Sciatic nerve (tissue), 2 donors: Measurements from ENCODE around the gene TESMIN. TPM values are rescaled to one million over a fixed set of nuclear protein-coding genes. Genes with fewer than 3 reads are reported as not detected.
A peak's percentile ranks its signal among the peaks of the same experiment; 100 is the strongest.

ENCODE experiments used
- ATAC-seq: fragments of 200-7000 bp; cut with Tn5 transposase; one replicate; pipeline ENCODE4 v1.9.1; 2020; ENCODE audit warnings: mild to moderate bottlenecking, moderate library complexity
- DNase-seq: peaks from one replicate; pipeline ENCODE4 v3.0.0-alpha.2; 2020; ENCODE audit warnings: low spot score
- intact Hi-C: fragments of 100-400 bp; cut with DNase I; formaldehyde crosslinking; loops from one replicate; pipeline ENCODE4 v1.14.2; 2022
- total RNA-seq: library from RNA; stranded (reverse); fragmentation: NEBNext Ultra II Directional; extraction: Animal tissue kit (Norgen Biotek cat#: 25700); gene quantifications from one replicate; pipeline ENCODE4 v1.2.1, GENCODE V29; 2021
- donor health status: DM: no; HTN: no; CAD: no.
- donor health status: DM: no; HTN: no; CAD: no.

Gene TESMIN
- total RNA-seq, 1 donor from 2014 or later: 1.5 TPM

DNA sequence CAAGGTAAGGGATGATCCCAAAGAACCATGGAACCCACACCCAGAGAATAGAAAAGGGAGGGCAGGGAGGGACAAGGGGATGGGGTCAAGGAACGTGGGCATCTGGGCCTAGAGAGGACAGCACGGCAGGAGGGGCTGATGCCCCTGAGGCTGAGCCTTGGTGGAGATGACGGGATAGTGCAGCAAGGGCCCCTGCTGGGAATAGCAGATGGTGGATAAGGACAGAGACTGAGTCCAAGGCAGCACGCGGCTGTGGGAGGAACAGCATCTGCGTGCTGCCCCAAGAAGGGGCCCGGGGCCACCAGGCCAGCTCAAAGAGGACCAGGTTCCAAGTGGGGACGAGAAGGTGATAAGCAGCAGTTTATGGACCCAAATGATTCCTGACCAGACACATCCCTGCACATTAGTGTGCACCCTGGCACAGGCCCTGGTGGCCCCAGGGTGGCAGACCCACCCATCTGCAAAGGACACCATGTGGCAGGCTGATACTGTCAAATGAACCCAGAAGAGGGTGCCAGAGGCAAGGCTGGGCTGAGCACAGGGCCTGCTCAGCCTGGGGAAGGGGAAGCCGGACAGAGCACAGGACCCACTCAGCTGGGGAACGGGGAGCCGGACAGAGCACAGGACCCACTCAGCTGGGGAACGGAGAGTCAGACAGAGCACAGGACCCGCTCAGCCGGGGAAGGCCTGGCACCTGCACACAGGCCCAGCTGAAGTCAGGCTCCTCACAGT lies 12.8 kb upstream of the TESMIN start:
- no peak for DNase-seq
- intact Hi-C loops: no loop called here
- ATAC-seq: peak; percentile 49

DNA sequence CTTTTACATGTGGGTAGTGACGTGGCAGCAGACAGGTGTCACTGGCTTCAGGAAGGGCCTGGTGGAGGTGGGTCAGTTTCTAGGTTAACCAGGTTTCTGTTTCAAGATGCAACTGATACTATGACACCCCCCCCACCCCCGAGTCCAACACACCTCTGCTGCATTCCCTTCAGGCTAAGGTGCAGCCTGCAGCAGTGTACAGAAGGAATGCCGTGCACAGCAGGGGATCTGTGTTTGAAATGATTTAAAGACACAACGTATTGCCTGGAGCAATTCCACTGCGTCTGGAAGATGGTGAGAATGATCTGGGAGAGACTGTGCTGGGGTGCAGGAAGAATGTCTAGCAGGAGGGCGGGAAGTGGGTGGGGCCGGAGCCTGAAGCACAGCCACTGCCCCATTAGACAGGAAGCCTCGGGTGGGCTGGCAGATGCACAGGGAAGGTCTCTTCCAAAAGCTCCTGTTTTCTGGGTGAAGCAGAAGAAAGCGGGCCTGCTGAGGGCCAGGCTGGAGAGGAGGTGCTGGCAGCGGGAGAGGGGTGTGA lies 11.9 kb upstream of the TESMIN start:
- DNase-seq (no peak), ATAC-seq (no peak)
- intact Hi-C loops: no loop called here

DNA sequence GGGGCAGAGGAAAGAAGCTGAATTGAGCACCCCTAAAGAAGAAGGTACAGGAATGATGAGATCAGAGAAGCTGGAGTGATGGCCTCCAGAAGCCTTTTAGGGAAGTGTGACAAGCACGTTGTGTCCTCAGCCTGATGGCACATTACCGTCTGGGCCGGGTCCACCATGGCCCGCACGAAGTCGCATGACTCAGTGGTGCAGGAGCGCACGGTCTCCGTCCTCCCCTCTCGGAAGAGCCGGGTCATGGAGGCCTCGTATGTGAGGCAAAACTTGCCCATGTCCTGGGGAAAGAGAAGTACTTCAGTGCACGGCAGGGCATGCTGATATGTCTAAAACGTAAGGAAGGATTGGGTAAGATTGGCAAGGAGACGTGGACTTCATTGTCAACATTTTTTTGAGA lies 11.2 kb upstream of the TESMIN start:
- ATAC-seq (no peak), DNase-seq (no peak)
- intact Hi-C loops: no loop called here

DNA sequence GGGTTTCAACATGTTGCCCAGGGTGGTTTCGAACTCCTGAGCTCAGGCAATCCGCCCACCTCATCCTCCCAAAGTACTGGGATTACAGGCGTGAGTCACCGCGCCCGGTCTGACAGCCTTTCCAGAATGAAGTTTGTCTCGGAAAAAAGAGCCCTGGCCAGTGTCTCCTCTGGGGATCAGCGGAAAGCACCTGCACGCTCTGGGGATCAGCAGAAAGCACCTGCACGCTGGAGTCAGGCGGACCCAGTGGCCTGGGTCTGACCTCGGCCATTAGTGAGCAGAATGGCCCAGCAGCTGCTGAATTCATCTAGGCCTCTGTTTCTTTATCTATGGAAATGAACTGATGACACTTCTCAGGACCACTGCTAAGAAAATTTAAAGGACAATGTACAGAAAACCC lies 10.5 kb upstream of the TESMIN start:
- ATAC-seq (no peak), DNase-seq (no peak)
- intact Hi-C loops: no loop called here

DNA sequence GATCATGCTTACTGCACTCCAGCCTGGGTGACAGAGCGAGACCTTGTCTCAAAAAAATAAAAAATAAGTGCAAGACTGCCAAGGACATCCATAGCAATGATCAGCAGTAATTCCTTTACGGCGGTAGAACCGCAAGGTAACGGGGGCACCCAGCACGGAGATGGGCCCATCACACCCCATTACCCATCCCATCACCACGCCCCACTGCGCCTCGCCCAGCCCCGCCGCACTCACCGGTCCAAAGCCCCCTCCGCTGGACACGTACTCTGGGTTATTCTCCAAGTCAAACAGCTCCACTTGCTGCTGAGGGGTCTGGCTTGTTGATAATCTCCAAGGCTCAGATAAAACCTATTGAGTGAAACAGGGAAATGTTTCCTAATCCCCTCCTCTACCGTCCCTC lies 8.7 kb upstream of the TESMIN start:
- intact Hi-C loops: no loop called here
- DNase-seq (no peak), ATAC-seq (no peak)

DNA sequence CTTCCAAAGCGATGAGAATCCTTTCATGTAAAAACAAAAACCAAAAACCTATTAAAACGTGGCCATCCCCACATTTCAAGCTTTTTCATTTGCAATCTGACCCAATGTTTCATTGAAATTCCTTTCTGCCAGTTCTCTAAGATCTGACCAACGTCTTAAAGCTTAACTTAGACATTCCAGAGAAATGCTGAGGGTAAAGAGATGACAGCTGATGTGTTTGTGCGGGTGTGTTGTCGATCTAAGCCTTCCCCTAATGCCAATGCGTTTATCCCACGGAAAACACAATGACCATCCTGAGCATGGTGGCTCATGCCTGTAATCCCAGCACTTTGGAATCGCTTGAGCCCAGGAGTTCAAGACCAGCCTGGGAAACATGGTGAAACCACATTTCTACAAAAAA lies 6.4 kb upstream of the TESMIN start:
- intact Hi-C loops: no loop called here
- no peak for ATAC-seq
- no peak for DNase-seq

DNA sequence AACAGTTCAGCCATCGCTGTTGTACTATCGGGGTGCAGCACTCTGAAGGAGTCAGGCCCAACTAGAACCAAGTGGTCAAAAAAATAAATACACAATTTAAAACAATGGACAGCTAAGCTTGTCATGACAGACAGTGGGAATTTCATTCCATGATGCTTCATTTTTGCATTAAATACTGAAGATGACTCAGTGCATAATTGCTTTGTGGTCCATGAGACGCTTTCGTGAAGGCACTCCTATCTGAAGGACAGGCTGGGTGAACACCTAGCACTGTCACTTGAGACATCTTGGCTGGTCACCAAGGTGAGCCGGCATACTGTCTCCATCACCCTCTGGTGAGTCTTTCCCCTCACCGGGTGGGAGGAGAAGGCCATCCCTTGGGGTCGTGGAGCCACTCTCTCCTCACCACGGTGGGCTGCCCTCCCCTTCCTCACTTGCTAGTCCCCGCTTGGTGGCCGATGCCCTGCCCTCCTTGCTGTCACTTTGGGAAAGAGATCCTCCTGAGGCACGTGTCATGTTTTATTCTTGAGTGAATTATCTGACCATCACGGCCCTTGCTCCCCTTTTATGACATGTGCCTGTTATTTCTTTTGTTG lies 4.9 kb upstream of the TESMIN start:
- DNase-seq: no peak
- no peak for ATAC-seq
- intact Hi-C loops: no loop called here

DNA sequence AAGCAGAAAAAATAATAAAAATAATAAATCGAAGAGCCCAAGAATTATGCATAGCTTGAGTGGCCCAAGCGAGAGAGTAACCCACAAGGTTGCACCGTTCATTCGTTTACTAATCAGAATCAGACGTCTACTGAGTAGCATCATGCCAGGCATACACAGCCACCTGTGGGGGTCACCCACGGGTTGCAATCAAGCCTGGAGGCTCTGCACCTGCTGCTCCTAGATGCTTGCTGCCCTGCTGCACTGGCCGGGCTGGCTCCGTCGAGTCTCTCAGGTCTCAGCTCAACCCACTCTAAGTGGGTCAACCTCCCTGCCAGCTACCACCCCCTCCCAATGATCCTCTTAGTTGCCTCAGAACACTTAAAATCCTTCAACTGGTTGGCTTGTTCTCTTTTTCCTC lies 2.0 kb upstream of the TESMIN start:
- intact Hi-C loops: no loop called here
- no peak for DNase-seq
- no peak for ATAC-seq

DNA sequence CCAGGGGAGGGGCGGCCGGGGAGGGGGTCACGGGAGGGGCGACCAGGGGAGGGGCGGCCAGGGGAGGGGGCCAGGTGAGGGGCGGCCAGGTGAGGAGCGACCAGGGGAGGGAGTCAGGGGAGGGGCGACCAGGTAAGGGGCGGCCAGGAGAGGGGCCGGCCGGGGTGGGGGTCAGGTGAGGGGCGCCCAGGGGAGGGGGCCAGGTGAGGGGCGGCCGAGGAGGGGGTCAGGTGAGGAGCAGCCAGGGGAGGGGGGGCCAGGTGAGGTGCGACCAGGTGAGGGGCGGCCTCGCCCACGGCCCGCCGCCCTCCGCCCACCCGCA lies 355 bp downstream of the TESMIN start:
- intact Hi-C loops: no loop called here
- no peak for ATAC-seq
- DNase-seq: peak; percentile 66

DNA sequence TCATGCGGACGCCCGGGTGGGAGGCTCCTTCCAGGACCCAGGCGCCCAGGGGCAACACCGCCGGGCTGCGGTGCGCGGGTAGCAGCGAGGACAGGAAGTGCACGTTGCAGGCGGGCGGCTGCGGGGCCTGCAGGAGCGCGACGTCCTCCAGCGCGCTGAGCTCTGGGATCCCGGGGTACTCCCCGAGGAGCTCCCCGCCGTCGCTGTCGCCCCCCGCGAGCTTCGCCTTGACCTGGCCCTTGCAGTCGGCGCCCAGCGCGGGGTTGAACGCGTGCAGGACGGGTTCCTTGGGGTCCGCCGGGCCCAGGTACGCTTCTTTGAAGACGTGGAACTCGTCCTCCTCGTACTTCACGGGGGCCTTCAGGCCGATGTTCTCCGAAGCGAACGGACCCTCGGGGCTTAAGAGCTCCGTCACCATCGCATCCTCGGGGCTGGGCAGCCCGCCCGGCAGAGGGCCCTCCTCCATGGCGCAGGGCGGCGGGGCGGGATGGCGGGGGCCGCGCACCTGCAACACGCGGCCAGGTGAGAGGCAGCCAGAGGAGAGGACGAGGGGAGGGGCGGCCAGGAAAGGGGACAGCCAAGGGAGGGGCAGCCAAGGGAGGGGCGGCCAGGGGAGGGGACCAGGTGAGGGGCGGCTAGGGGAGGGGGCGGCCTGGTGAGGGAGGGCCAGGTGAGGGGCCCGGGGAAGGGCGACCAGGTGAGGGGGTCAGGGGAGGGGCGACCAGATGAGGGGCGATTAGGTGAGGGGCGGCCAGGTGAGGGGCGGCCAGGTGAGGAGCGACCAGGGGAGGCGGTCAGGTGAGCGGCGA lies 921 bp downstream of the TESMIN start:
- intact Hi-C loops: no loop called here
- DNase-seq (peak; percentile 65), ATAC-seq (peak; percentile 35)

DNA sequence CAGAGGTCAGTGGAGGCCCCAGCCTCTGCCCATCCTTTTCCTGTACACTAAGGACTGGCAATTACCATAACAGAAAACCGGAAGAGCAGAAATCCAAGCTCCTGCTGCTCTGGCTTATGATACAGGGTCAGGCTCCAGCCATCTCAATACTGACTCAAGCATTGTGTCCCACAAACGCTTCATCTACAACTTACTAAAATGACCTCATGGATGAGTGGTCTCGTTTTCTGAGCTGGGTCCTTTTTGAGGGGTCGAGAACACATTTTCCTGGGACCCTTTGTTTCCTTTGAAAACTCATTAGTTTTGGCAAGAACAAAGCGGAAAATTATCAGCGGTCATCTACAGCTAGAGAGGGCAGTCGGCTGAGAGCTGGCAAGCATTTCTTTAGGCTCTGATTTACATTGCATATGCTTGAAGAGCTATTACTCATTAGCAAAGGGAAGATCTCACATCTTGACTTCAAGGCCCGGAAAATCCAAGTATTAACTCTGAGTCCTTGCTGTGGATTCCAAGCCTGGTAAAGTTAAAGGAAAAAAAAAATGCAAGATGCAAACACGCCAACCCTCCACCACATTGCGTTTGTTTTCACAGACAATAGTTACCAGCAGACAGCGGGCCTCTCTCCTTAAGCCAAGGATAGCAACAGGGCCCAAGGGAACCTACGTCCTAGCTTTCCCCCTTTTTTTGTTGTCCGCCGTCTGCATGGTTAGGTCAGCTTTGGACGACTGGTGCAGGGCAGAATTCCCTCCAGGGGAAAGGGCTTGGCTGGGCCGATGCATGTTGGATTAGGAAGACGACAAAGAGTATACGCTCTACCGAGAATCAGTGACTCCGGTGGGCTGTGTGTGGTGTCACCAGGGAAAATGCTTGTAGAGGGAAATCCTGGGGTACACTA lies 1.8 kb downstream of the TESMIN start:
- ATAC-seq (peak; percentile 67), DNase-seq (no peak)
- intact Hi-C loops: no loop called here

DNA sequence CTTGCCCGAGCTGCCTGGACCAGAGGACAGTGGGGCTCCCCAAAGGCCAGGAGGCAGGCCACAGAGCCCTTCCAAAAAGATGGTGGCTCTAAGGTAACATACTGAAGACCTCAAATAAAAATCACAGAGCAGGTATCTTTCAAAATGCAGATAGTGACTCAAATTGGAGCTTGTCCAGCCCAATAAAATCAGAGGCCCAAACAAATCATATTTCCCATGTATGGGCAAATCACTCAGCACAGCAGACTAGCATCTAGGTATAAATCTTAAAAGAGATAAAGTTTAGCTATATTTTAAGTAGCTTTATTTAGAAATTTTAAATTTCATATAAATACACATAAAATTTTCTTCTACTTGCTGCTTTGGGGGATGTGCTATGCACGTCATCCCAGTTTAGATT lies 3.3 kb downstream of the TESMIN start:
- intact Hi-C loops: no loop called here
- DNase-seq: no peak
- no peak for ATAC-seq

DNA sequence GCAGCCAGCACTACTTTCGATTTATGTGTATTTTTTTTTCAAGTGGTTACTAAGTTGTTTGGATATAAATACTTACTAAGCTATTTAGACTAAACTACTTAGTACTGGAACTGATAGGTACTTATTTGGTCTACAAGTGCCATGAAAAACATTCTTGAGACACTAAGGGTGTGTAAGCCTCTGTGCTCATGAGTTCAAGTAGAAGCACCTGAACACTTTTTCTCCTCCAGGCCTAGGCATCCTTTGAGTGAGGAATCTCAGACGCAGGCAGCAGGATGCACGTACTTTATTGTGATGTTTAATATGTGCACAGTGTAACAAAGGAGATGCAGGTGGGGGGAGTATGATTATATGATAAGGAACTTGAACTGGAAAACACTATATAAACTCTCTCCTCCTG lies 7.8 kb downstream of the TESMIN start:
- intact Hi-C loops: no loop called here
- ATAC-seq: no peak
- no peak for DNase-seq

DNA sequence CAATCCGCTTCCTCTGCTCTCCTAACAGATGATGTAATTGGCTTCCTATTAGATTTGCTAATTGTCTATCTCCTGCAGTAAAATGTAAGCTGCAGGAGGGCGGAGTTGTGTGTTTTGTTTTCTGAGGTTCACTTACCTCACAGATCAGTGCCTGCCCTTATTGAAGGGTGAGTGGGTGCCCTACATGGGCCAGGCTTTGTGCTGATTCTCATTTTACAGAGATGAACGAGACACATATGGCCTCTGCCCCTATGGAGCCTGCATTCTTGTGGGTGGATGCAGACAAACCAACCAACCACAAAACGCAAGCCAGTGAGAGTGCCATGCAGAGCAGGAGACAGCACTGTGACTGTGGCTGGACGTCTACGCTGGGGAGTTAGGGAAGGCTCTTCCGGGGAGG lies 9.9 kb downstream of the TESMIN start:
- intact Hi-C loops: no loop called here
- ATAC-seq (peak; percentile 10), DNase-seq (no peak)

DNA sequence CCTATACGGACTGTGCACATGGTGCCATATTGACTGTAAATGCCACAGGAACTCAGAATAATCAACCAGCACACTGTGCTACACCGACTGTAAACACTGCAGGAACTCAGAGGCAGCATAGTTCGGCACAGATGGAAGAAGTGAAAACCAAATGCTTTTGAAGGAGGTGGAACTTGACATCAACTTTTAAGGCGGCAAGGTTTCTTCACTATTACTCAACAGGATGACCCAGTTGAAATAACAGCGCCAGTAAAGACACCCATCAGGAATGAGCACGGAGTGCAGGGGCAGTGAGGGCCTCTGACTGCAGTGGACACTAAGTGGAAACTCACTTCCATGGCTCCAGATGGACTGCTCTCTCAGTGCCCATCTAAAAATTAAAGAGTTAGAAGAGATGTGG lies 15.7 kb downstream of the TESMIN start:
- ATAC-seq (no peak), DNase-seq (no peak)
- intact Hi-C loops: no loop called here

DNA sequence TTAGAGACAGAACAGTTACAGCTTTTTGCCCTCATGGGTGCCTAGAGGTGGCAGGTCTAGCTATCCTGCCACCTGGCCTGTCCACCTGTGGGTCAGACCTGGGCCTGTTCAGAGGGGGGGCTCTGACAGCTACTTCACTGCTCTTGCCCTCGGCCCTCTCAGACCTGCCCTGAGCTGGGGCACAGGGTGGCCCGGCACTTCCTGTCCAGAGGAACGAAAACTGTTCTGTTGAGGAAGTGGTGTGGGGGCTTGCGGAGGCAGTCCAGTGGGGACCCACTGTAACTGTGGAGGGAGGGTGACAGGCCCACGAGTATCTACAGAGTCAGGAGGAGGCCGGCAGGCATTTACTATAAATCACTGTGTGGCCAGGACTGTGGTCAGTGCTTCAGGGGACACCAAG lies 16.2 kb downstream of the TESMIN start:
- no peak for ATAC-seq
- DNase-seq: no peak
- intact Hi-C loops: no loop called here

DNA sequence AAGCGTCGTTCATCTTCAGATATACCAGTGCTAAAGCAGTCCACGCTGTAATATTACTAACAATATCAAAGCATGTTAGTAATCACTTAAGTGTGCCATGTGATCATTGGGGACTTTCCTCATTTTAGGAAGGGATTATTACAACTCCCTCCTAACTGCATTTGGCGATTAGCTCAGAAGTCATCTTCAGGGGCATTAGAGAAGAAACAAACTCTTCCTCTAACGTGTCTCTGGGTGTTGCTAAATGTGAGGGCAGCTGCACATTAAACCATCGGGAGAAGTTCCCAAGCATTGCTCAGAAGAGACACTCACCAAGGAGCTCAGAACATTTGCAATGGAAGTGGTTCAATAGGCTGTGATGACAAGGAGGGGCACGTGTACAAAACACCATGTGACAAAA lies 17.2 kb downstream of the TESMIN start:
- intact Hi-C loops: no loop called here
- ATAC-seq: no peak
- DNase-seq: no peak

DNA sequence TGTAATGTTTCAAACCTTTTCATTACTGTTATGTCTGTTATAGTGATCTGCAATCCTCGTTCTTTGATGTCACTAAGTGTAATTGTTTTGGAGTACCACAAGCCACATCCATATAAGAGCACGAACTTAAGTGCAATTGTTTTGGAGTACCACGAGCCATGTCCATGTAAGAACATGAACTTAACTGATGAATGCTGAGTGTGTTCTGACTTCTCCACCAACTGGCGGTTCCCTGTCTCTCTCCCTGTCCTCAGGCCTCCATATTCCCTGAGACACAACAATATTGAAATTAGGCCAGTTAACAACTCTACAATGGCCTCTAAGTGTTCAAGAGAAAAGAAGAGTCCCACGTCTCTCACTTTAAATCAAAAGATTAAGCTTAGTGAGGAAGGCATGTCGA lies 23.5 kb downstream of the TESMIN start:
- no peak for DNase-seq
- intact Hi-C loops: no loop called here
- ATAC-seq: peak; percentile 74

DNA sequence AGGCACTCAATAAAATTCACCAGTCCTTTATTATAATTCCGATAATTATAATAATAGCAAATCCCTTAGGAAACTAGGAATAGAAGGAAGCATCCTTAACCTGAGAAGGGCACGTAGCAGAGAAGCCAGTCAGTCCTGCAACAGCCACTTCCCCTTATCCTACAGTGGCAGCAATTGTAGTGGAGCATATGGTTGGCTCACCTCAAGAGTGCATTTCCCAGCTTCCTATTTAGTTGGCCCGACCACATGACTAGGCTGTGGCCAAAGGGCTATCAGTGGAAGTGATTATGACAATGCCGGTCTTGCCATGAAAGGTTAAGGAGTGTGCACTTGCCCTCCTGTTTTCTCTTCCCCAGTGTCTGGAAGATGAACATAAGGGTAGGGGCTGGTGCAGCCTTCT lies 27.0 kb downstream of the TESMIN start:
- ATAC-seq: no peak
- intact Hi-C loops: no loop called here
- no peak for DNase-seq
